ENCODE measurements around the gene TMEM178B.
A peak's percentile ranks its signal among the peaks of the same experiment; 100 is the strongest.
"Not testable (repeated sequence)": the region's sequence is repeated elsewhere in the genome, so short reads cannot be mapped to it uniquely, and the experiment has no call there.

TMEM178B gene

GRCh38 chr7:141073641-141074161 is at the start of gene TMEM178B:
Gene TMEM178B (plus strand): TSS chr7:141074064.
- no peak for DNase-seq

GRCh38 chr7:141024668-141025067 is 49.2 kb upstream of the TMEM178B start:
- no peak for DNase-seq

GRCh38 chr7:141027043-141027442 is 46.8 kb upstream of the TMEM178B start:
- DNase-seq, result no peak

- no peak for DNase-seq
Measured at GRCh38 chr7:141028767-141029166, 45.1 kb upstream of the TMEM178B start.

GRCh38 chr7:141032539-141033323 is 41.1 kb upstream of the TMEM178B start:
- not testable (repeated sequence) for DNase-seq

GRCh38 chr7:141038100-141038499 is 35.8 kb upstream of the TMEM178B start:
- DNase-seq, result not testable (repeated sequence)

- no peak for DNase-seq
Measured at GRCh38 chr7:141039376-141039775, 34.5 kb upstream of the TMEM178B start.

- no peak for DNase-seq
Measured at GRCh38 chr7:141042222-141043193, 31.4 kb upstream of the TMEM178B start.

- DNase-seq, result no peak
Measured at GRCh38 chr7:141043616-141044015, 30.2 kb upstream of the TMEM178B start.

GRCh38 chr7:141045126-141045841 is 28.6 kb upstream of the TMEM178B start:
- no peak for DNase-seq

GRCh38 chr7:141045842-141046620 is 27.8 kb upstream of the TMEM178B start:
- DNase-seq, result no peak

GRCh38 chr7:141053626-141054025 is 20.2 kb upstream of the TMEM178B start:
- DNase-seq, result no peak

- DNase-seq, result no peak
Measured at GRCh38 chr7:141055146-141055545, 18.7 kb upstream of the TMEM178B start.

- DNase-seq, result no peak
Measured at GRCh38 chr7:141057788-141058187, 16.1 kb upstream of the TMEM178B start.

GRCh38 chr7:141067856-141068255 is 6.0 kb upstream of the TMEM178B start:
- DNase-seq, result not testable (repeated sequence)

- DNase-seq, result peak; percentile 88
Measured at GRCh38 chr7:141071260-141071854, 2.5 kb upstream of the TMEM178B start.

- no peak for DNase-seq
Measured at GRCh38 chr7:141071855-141072547, 1.9 kb upstream of the TMEM178B start.

GRCh38 chr7:141072548-141073172 is 1.2 kb upstream of the TMEM178B start:
- DNase-seq, result peak; percentile 86

GRCh38 chr7:141073173-141073640 is 657 bp upstream of the TMEM178B start:
- DNase-seq, result no peak

Measured in NCI-H1694 treated with DMSO at 0.1 percent for 48 hours (cell line).